Keratinocyte (primary cell): ENCODE results near the gene SMIM12. TPM values are rescaled to one million over a fixed set of nuclear protein-coding genes. Genes with fewer than 3 reads are reported as not detected.

Experiments
- DNase-seq: peaks from one replicate; pipeline ENCODE4 v3.0.0-alpha.2; 2011; ENCODE audit warnings: low read depth, missing footprints, low spot score
- FAIRE-seq: peaks from 2 replicates; lab custom pipeline; 2011; peaks lifted over from hg19 to GRCh38; lab: Jason Lieb, UNC
- H2AFZ ChIP-seq: 2 replicates; pipeline ENCODE4 v1.6.0; 2012; ENCODE audit warnings: low read length, control low read depth, inconsistent platforms; ENCODE audit not compliant: control insufficient read depth
- H3K27ac ChIP-seq: 2 replicates; pipeline ENCODE4 v1.5.1; 2011; ENCODE audit warnings: low read length; ENCODE audit not compliant: control insufficient read depth, insufficient read depth
- H3K27me3 ChIP-seq: 3 replicates; pipeline ENCODE4 v1.6.0; 2011; ENCODE audit warnings: low read length; ENCODE audit not compliant: control insufficient read depth, insufficient read depth; ENCODE audit errors: extremely low read depth
- H3K36me3 ChIP-seq, 2 experiments: 2 replicates in 1 of 2; 3 replicates in 1 of 2; pipeline ENCODE4 v1.5.1; 2011; ENCODE audit warnings: low read length in 2 of 2, mild to moderate bottlenecking in 1 of 2; ENCODE audit not compliant: control insufficient read depth in 2 of 2, insufficient read depth in 2 of 2; ENCODE audit errors: extremely low read depth in 1 of 2
- H3K4me1 ChIP-seq: 3 replicates; pipeline ENCODE4 v1.5.1; 2011; ENCODE audit warnings: low read length; ENCODE audit not compliant: control insufficient read depth, insufficient read depth; ENCODE audit errors: extremely low read depth
- H3K4me2 ChIP-seq: 3 replicates; pipeline ENCODE4 v1.6.0; 2011; ENCODE audit warnings: low read depth, low read length; ENCODE audit not compliant: control insufficient read depth, insufficient read depth; ENCODE audit errors: extremely low read depth
- H3K4me3 ChIP-seq, 3 experiments: fragments of 200-600 bp in 1 of 3; sonication (generic) in 1 of 3; 2 replicates in 2 of 3; 3 replicates in 1 of 3; pipeline ENCODE4 v1.5.1; 2011 to 2016; ENCODE audit warnings: low read length in 3 of 3, mild to moderate bottlenecking in 3 of 3, control low read depth in 2 of 3, inconsistent platforms in 1 of 3, low read depth in 1 of 3, mixed read lengths in 1 of 3, mixed run types in 1 of 3, moderate library complexity in 1 of 3; ENCODE audit not compliant: control insufficient read depth in 2 of 3, insufficient read depth in 2 of 3; ENCODE audit errors: extremely low read depth in 1 of 3
- H3K79me2 ChIP-seq: 2 replicates; pipeline ENCODE4 v1.6.0; 2012; ENCODE audit warnings: low read length; ENCODE audit not compliant: control insufficient read depth, insufficient read depth
- H3K9ac ChIP-seq: 3 replicates; pipeline ENCODE4 v1.6.0; 2011; ENCODE audit warnings: low read length; ENCODE audit not compliant: control insufficient read depth, insufficient read depth; ENCODE audit errors: extremely low read depth
- H3K9me1 ChIP-seq: 3 replicates; pipeline ENCODE4 v1.6.0; 2011; ENCODE audit warnings: low read length; ENCODE audit not compliant: control insufficient read depth, insufficient read depth; ENCODE audit errors: extremely low read depth
- H3K9me3 ChIP-seq: 2 replicates; pipeline ENCODE4 v1.5.1; 2012; ENCODE audit warnings: low read depth, low read length; ENCODE audit not compliant: control insufficient read depth
- H4K20me1 ChIP-seq: 3 replicates; pipeline ENCODE4 v1.6.0; 2011; ENCODE audit warnings: low read length; ENCODE audit not compliant: control insufficient read depth, insufficient read depth; ENCODE audit errors: extremely low read depth
- CTCF ChIP-seq, 3 experiments: IDR thresholded peaks in 1 of 3; conservative IDR thresholded peaks in 1 of 3; optimal IDR thresholded peaks in 1 of 3; 2 replicates in 2 of 3; 3 replicates in 1 of 3; pipeline versions ENCODE3 to v1.5.1; 2011; ENCODE audit warnings: low read length in 3 of 3, mild to moderate bottlenecking in 3 of 3, moderate library complexity in 2 of 3, control low read depth in 1 of 3, inconsistent platforms in 1 of 3; ENCODE audit not compliant: insufficient read depth in 2 of 3; ENCODE audit errors: extremely low read depth in 1 of 3
- EZH2 ChIP-seq: IDR thresholded peaks from one replicate; pipeline ENCODE4 v1.6.1; 2012; ENCODE audit warnings: inconsistent platforms, mild to moderate bottlenecking, low read length, moderate library complexity
- dilution Hi-C: fragments of 300-500 bp; cut with MboI; formaldehyde crosslinking; loops from one replicate; pipeline ENCODE4 v1.7.0; 2020; ENCODE audit warnings: low sequenced_read_pairs; ENCODE audit not compliant: extremely low pct_ligation_motif_present
- polyA plus RNA-seq, 5 experiments: library from polyadenylated mRNA; depleted of rRNA in 3 of 5; stranded (reverse) in 3 of 5; stranded (forward) in 1 of 5; unstranded in 1 of 5; fragments of >200 nt; gene quantifications; 1 replicate in 1 of 5; 2 replicates in 3 of 5; 3 replicates in 1 of 5; pipeline versions ENCODE4 v1.2.1 to v1.2.3, GENCODE V29; 2011 to 2012; ENCODE audit warnings: missing spikeins in 2 of 5, low read depth in 1 of 5, low replicate concordance in 1 of 5

SMIM12 gene
- polyA plus RNA-seq, 1 donor (not counting 4 experiments of a cell fraction or from before 2014, with no cell fraction given), result 51.5 TPM

DNA sequence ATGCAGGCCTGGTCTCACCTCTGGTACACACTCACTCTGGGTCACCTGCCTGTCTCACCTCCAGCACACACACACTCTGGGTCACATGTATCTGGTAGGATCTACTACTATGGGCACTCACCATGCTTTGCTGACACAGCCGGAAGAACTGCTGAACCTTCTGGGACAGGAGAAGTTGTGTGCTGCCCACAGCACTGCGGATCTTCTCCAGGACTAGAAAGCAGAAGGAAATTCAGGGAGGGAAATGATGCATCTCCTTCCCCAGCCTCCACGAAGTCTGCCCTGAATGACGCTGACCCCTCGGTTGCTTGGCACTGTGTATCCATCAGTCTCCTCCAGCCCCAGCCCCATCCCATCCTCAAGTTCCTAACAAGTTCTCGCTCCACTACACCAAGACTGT, 7.9 kb upstream of the SMIM12 start:
- no peak for TF ChIP-seq EZH2
- H3K4me3 ChIP-seq, result no peak overlapping the region
- no peaks in the 10 kb centered on the region for H3K9me1 ChIP-seq
- H3K9me3 ChIP-seq, result no peaks in the 10 kb centered on the region
- H3K9ac ChIP-seq, result no peak overlapping the region
- H3K36me3 ChIP-seq, result no peaks in the 10 kb centered on the region
- no peaks in the 10 kb centered on the region for H4K20me1 ChIP-seq
- dilution Hi-C loops, result no loop called here
- peaks cover 2% of the 10 kb centered on the region for H3K4me1 ChIP-seq
- H3K27me3 ChIP-seq, result peaks cover 12% of the 10 kb centered on the region
- H3K79me2 ChIP-seq, result no peaks in the 10 kb centered on the region
- FAIRE-seq (no peak), DNase-seq (no peak)
- H3K27ac ChIP-seq, result no peak overlapping the region
- H2AFZ ChIP-seq, result no peak overlapping the region
- no peak overlapping the region for H3K4me2 ChIP-seq

DNA sequence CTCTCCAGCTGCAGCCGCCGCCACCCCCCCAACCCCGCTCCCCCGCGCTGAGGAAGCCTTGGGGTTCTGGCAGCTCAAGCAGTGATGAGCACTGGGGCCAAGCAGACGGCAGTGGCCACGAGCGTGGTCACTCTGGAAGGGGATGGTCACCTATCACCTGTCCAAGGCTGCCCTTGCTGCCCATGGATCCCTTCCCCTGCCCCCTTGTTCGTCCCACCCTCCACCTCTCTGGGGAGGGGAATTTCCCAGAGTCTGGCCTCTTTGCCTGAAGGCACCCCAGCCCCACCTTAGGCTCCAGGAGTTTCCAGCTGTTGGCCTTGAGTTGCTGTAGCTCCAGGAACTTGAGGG, 7.2 kb upstream of the SMIM12 start:
- DNase-seq (no peak), FAIRE-seq (no peak)

More for the DNA sequence above, 7.2 kb upstream of the SMIM12 start:
- no peak overlapping the region for H3K27ac ChIP-seq
- H2AFZ ChIP-seq, result peak overlapping the region; percentile 92
- no peaks in the 10 kb centered on the region for H3K79me2 ChIP-seq
- no peaks in the 10 kb centered on the region for H4K20me1 ChIP-seq
- dilution Hi-C loops, result no loop called here
- TF ChIP-seq EZH2 (no peak), CTCF (optimal IDR thresholded peaks at IDR 0.05 in 1 of 3, IDR thresholded peaks at IDR 0.05 in 1 of 3, conservative IDR thresholded peaks at IDR 0.05 in 1 of 3; ENCODE audit: extremely low read depth in 1 of 3, insufficient read depth in 2 of 3, low read length in 3 of 3) (no peak)
- no peaks in the 10 kb centered on the region for H3K9me1 ChIP-seq
- peak overlapping the region in 1 of 3 experiments; percentile 68 for H3K4me3 ChIP-seq
- H3K27me3 ChIP-seq, result peaks cover 12% of the 10 kb centered on the region
- peak overlapping the region; percentile 79 for H3K4me2 ChIP-seq
- H3K36me3 ChIP-seq, result no peaks in the 10 kb centered on the region
- no peaks in the 10 kb centered on the region for H3K9me3 ChIP-seq
- peaks cover 2% of the 10 kb centered on the region for H3K4me1 ChIP-seq
- no peak overlapping the region for H3K9ac ChIP-seq
